ENCODE results near the gene C9orf57.
"Not testable (repeated sequence)": the region's sequence is repeated elsewhere in the genome, so short reads cannot be mapped to it uniquely, and the experiment has no call there.

Gene C9orf57

DNA sequence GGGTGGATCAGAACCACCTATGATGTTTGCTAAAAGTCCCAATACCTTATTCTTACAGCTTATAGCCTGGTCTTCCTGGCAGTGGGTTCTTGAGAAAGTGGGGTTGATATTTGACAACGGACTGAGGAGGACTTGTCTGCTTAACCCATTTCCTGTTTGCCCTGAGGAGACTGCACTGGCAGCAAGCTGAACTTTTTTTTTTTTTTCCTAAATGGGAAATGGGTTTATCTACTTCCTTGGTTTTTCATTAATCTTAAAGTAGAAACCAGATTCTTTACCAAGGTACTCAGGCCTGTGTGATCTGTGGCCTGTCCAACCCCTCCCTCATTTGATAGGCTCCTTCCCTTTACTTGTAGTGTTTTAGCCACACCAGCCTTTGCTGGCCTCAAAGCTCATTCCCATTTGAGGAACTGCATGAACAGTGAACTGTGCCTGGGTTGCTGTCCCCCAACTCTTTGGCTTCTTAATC lies 47.1 kb downstream of the C9orf57 start:
- no peak overlapping the region for H3K4me3 Mint-ChIP-seq
- no peak overlapping the region for H3K27ac Mint-ChIP-seq

DNA sequence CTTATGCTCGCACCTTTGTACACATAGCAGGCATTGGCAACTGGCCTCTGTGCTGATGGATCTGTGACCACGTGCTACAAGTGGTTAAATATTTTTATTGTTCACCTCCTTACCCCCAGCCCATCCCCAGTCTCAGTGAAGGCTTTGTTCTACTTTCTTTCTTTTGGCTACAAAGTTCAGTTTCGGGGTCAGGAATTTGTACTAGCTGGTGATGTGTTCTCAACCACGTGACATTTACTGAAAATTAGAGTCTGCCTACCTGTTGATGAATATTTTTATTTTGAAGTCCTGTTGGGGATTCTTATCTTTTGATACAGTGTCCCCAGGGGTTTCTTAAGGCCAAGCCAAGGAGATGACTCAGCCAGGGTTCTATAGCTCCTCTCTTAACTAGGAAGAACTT lies 47.8 kb downstream of the C9orf57 start:
- Mint-ChIP-seq H3K4me1 (no peaks in the 10 kb centered on the region), H3K9me3 (no peaks in the 10 kb centered on the region), H3K27me3 (ENCODE audit: low read depth) (peaks cover 4% of the 10 kb centered on the region), H3K36me3 (ENCODE audit: low read depth) (no peaks in the 10 kb centered on the region), H3K27ac (no peak overlapping the region), H3K4me3 (no peak overlapping the region)
- TF ChIP-seq, protein P1, sequence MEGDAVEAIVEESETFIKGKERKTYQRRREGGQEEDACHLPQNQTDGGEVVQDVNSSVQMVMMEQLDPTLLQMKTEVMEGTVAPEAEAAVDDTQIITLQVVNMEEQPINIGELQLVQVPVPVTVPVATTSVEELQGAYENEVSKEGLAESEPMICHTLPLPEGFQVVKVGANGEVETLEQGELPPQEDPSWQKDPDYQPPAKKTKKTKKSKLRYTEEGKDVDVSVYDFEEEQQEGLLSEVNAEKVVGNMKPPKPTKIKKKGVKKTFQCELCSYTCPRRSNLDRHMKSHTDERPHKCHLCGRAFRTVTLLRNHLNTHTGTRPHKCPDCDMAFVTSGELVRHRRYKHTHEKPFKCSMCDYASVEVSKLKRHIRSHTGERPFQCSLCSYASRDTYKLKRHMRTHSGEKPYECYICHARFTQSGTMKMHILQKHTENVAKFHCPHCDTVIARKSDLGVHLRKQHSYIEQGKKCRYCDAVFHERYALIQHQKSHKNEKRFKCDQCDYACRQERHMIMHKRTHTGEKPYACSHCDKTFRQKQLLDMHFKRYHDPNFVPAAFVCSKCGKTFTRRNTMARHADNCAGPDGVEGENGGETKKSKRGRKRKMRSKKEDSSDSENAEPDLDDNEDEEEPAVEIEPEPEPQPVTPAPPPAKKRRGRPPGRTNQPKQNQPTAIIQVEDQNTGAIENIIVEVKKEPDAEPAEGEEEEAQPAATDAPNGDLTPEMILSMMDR (IDR thresholded peaks at IDR 0.05; ENCODE audit: unreplicated experiment in 3 of 3) = no peak

More for the DNA sequence above, 47.1 kb downstream of the C9orf57 start:
- Mint-ChIP-seq H3K27me3 (ENCODE audit: low read depth) (peaks cover 4% of the 10 kb centered on the region), H3K9me3 (no peaks in the 10 kb centered on the region), H3K4me1 (no peaks in the 10 kb centered on the region), H3K36me3 (ENCODE audit: low read depth) (no peaks in the 10 kb centered on the region)
- TF ChIP-seq, protein P1 (IDR thresholded peaks at IDR 0.05; ENCODE audit: unreplicated experiment in 3 of 3) = no peak

DNA sequence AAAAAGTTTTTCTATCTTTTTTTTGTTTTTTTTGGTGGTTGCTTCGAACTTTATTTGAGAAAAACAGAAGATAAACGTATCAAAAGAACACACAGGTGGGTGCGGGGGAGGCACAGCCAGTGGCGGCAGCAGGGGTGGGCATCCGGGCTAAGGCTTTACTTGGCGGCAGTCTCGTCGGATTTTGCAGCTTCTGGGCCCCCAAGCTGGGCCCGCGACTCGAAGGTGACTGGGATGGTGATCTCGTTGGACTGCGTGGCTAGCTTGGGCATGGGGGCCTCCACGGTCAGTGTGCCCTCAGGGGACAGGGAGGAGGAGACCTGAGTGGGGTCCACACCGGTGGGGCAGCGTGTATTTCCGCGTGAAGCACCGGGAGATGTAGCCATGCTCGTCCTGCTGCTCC lies 52.7 kb downstream of the C9orf57 start:
- not testable (repeated sequence) for H3K4me3 Mint-ChIP-seq; H3K4me1 Mint-ChIP-seq; H3K27ac Mint-ChIP-seq; H3K9me3 Mint-ChIP-seq; H3K27me3 Mint-ChIP-seq (ENCODE audit: low read depth); H3K36me3 Mint-ChIP-seq (ENCODE audit: low read depth)

DNA sequence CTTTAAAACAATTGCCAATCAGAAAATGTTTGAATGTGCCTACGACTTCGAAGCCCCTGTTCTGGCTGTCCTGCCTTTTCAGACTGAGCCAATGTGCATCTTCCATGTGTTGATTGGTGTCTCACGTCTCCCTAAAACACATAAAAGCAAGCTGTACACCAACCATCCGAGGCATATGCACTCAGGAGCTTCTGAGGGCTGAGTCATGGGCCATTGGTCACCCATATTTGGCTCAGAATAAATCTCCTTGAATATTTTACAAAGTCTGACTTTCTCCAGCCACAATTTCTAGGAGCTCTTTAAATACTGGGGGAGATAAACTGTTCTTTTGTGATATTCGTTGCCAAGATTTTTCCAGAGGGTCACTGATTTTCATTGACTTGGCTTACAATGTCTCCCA lies 53.9 kb downstream of the C9orf57 start:
- Mint-ChIP-seq H3K9me3 (peaks cover 6% of the 10 kb centered on the region), H3K4me3 (no peak overlapping the region), H3K4me1 (peaks cover 5% of the 10 kb centered on the region), H3K36me3 (ENCODE audit: low read depth) (no peaks in the 10 kb centered on the region), H3K27me3 (ENCODE audit: low read depth) (no peaks in the 10 kb centered on the region), H3K27ac (no peak overlapping the region)
- TF ChIP-seq, protein P1 (IDR thresholded peaks at IDR 0.05; ENCODE audit: unreplicated experiment in 3 of 3) = no peak

DNA sequence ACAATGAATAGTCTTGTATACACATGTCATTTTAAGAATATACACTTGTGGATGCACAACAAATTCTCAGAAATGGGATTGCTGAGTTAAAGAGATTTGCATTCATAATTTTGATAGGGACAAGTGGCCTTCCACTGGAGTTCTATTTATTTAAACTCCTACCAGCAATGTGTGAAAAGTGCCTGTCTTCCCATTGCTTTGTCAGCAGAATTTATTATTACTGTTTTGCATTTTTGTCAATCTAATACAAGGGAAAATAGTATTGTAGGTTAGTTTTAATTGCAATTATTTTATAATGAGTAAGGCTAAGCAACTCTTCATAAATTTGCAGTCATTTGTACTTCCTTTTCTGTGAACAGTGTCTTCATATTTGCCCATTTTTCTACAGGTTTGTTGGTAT lies 55.0 kb downstream of the C9orf57 start:
- H3K36me3 Mint-ChIP-seq (ENCODE audit: low read depth) = no peaks in the 10 kb centered on the region
- peaks cover 10% of the 10 kb centered on the region for H3K9me3 Mint-ChIP-seq
- H3K27ac Mint-ChIP-seq = no peak overlapping the region
- H3K4me1 Mint-ChIP-seq = peaks cover 5% of the 10 kb centered on the region
- H3K27me3 Mint-ChIP-seq (ENCODE audit: low read depth) = no peaks in the 10 kb centered on the region
- TF ChIP-seq, protein P1 (IDR thresholded peaks at IDR 0.05; ENCODE audit: unreplicated experiment in 3 of 3) = no peak
- no peak overlapping the region for H3K4me3 Mint-ChIP-seq

Data from nephron (organoid).